Osteoblast (primary cell): Measurements from ENCODE around the gene RGS8. TPM values are rescaled to one million over a fixed set of nuclear protein-coding genes. Genes with fewer than 3 reads are reported as not detected.

Source experiments
- DNase-seq: peaks from one replicate; pipeline ENCODE4 v3.0.0; 2011; ENCODE audit warnings: low spot score, mixed read lengths; ENCODE audit not compliant: insufficient read length; ENCODE audit errors: missing footprints
- H2AFZ ChIP-seq: 2 replicates; pipeline ENCODE4 v1.6.0; 2011; ENCODE audit warnings: mild to moderate bottlenecking, low read length
- H3K27ac ChIP-seq: 2 replicates; pipeline ENCODE4 v1.5.1; 2011; ENCODE audit warnings: mild to moderate bottlenecking, low read depth, low read length, moderate library complexity
- H3K27me3 ChIP-seq: 2 replicates; pipeline ENCODE4 v1.6.0; 2012; ENCODE audit warnings: mild to moderate bottlenecking, control low read depth, inconsistent platforms, low read length, moderate library complexity; ENCODE audit not compliant: insufficient read depth
- H3K36me3 ChIP-seq: 2 replicates; pipeline ENCODE4 v1.5.1; 2011; ENCODE audit warnings: mild to moderate bottlenecking, low read length, control low read depth, moderate library complexity; ENCODE audit not compliant: insufficient read depth
- H3K4me1 ChIP-seq: 2 replicates; pipeline ENCODE4 v1.5.1; 2011; ENCODE audit warnings: mild to moderate bottlenecking, low read length, control low read depth, moderate library complexity; ENCODE audit not compliant: insufficient read depth
- H3K4me2 ChIP-seq: 2 replicates; pipeline ENCODE4 v1.6.0; 2011; ENCODE audit warnings: mild to moderate bottlenecking, low read length; ENCODE audit not compliant: insufficient read depth
- H3K4me3 ChIP-seq: fragments of 200-600 bp; sonication (generic); 3 replicates; pipeline ENCODE4 v1.5.1; 2012; ENCODE audit warnings: mild to moderate bottlenecking, low read length, inconsistent platforms; ENCODE audit not compliant: insufficient read depth
- H3K79me2 ChIP-seq: 2 replicates; pipeline ENCODE4 v1.6.0; 2012; ENCODE audit warnings: mild to moderate bottlenecking, low read length, control low read depth, inconsistent platforms; ENCODE audit not compliant: insufficient read depth
- H3K9me3 ChIP-seq: 2 replicates; pipeline ENCODE4 v1.5.1; 2011; ENCODE audit warnings: low read depth, low read length, control low read depth
- H4K20me1 ChIP-seq: 2 replicates; pipeline ENCODE4 v1.6.0; 2012; ENCODE audit warnings: mild to moderate bottlenecking, low read length, control low read depth; ENCODE audit not compliant: insufficient read depth
- CTCF ChIP-seq: IDR thresholded peaks from 2 replicates; pipeline ENCODE4 v1.5.1; 2011; ENCODE audit warnings: mild to moderate bottlenecking, low read depth, low read length, moderate library complexity; ENCODE audit errors: extremely low read depth
- total RNA-seq: library from RNA; depleted of rRNA; stranded (reverse); fragments of >200 nt; gene quantifications from 2 replicates; pipeline ENCODE4 v1.2.3, GENCODE V29; 2012

RGS8 gene
- total RNA-seq, 1 donor = not detected

- H2AFZ ChIP-seq = no peak overlapping the region
- H3K27me3 ChIP-seq = peaks cover 3% of the 10 kb centered on the region
- H3K27ac ChIP-seq = no peak overlapping the region
- no peaks in the 10 kb centered on the region for H3K79me2 ChIP-seq
- no peak overlapping the region for H3K4me2 ChIP-seq
- H4K20me1 ChIP-seq = no peaks in the 10 kb centered on the region
- TF ChIP-seq CTCF = peak; percentile 30
- no peak overlapping the region for H3K4me3 ChIP-seq
- no peaks in the 10 kb centered on the region for H3K36me3 ChIP-seq
- DNase-seq = no peak
- H3K4me1 ChIP-seq = no peaks in the 10 kb centered on the region
- no peaks in the 10 kb centered on the region for H3K9me3 ChIP-seq
These were observed 36.1 kb upstream of the RGS8 start for GRCh38 chr1:182720463-182720862.

- TF ChIP-seq CTCF = no peak
- no peak overlapping the region for H3K4me3 ChIP-seq
- H3K36me3 ChIP-seq = no peaks in the 10 kb centered on the region
- peaks cover 3% of the 10 kb centered on the region for H3K27me3 ChIP-seq
- no peaks in the 10 kb centered on the region for H3K79me2 ChIP-seq
- no peaks in the 10 kb centered on the region for H4K20me1 ChIP-seq
- H2AFZ ChIP-seq = no peak overlapping the region
- no peak overlapping the region for H3K4me2 ChIP-seq
- no peak overlapping the region for H3K27ac ChIP-seq
- no peak for DNase-seq
- H3K4me1 ChIP-seq = no peaks in the 10 kb centered on the region
- no peaks in the 10 kb centered on the region for H3K9me3 ChIP-seq
These were observed 35.2 kb upstream of the RGS8 start for GRCh38 chr1:182719553-182719952.

GRCh38 chr1:182718311-182718710 is 33.9 kb upstream of the RGS8 start:
- Histone ChIP-seq H3K4me2 (no peak overlapping the region), H3K79me2 (no peaks in the 10 kb centered on the region), H3K36me3 (no peaks in the 10 kb centered on the region), H3K27ac (no peak overlapping the region), H3K27me3 (peaks cover 3% of the 10 kb centered on the region), H3K4me3 (no peak overlapping the region), H2AFZ (no peak overlapping the region), H3K4me1 (no peaks in the 10 kb centered on the region), H3K9me3 (no peaks in the 10 kb centered on the region), H4K20me1 (no peaks in the 10 kb centered on the region)
- TF ChIP-seq CTCF = no peak
- no peak for DNase-seq

GRCh38 chr1:182716740-182717720 is 32.6 kb upstream of the RGS8 start:
- Histone ChIP-seq H3K79me2 (no peaks in the 10 kb centered on the region), H3K4me3 (no peak overlapping the region), H3K36me3 (no peaks in the 10 kb centered on the region), H3K9me3 (no peaks in the 10 kb centered on the region), H3K27ac (no peak overlapping the region), H3K4me2 (no peak overlapping the region), H4K20me1 (no peaks in the 10 kb centered on the region), H3K4me1 (no peaks in the 10 kb centered on the region), H2AFZ (no peak overlapping the region), H3K27me3 (peaks cover 3% of the 10 kb centered on the region)
- TF ChIP-seq CTCF = no peak
- no peak for DNase-seq
